GM19372 (cell line): ENCODE results near the gene M1AP.
A peak's percentile ranks its signal among the peaks of the same experiment; 100 is the strongest.

Source experiments
- ATAC-seq: cut with Tn5 transposase; IDR thresholded peaks from one replicate; pipeline ENCODE4 v1.9.1; 2021; ENCODE audit warnings: mild to moderate bottlenecking, low read depth, moderate library complexity; ENCODE audit not compliant: unreplicated experiment

Gene M1AP

GRCh38 chr2:74599676-74600075 lies 48.5 kb downstream of the M1AP start:
- ATAC-seq = no peak

GRCh38 chr2:74597410-74597809 lies 50.7 kb downstream of the M1AP start:
- ATAC-seq = no peak

- ATAC-seq = no peak
Measured at GRCh38 chr2:74596584-74596983, 51.5 kb downstream of the M1AP start.

GRCh38 chr2:74593826-74594772 lies 54.0 kb downstream of the M1AP start:
- no peak for ATAC-seq

GRCh38 chr2:74588664-74589063 lies 59.5 kb downstream of the M1AP start:
- no peak for ATAC-seq

- peak; percentile 74 for ATAC-seq
Measured at GRCh38 chr2:74587664-74588277, 60.4 kb downstream of the M1AP start.

GRCh38 chr2:74585406-74586185 lies 62.5 kb downstream of the M1AP start:
- ATAC-seq = no peak

- no peak for ATAC-seq
Measured at GRCh38 chr2:74584088-74584645, 64.0 kb downstream of the M1AP start.

- ATAC-seq = no peak
Measured at GRCh38 chr2:74583504-74583903, 64.6 kb downstream of the M1AP start.

GRCh38 chr2:74582184-74582583 lies 65.9 kb downstream of the M1AP start:
- no peak for ATAC-seq

- ATAC-seq = no peak
Measured at GRCh38 chr2:74581463-74581862, 66.7 kb downstream of the M1AP start.

- ATAC-seq = no peak
Measured at GRCh38 chr2:74578408-74578807, 69.7 kb downstream of the M1AP start.

GRCh38 chr2:74577448-74577847 lies 70.7 kb downstream of the M1AP start:
- ATAC-seq = no peak

GRCh38 chr2:74576863-74577229 lies 71.3 kb downstream of the M1AP start:
- ATAC-seq = no peak

GRCh38 chr2:74576211-74576862 lies 71.8 kb downstream of the M1AP start:
- no peak for ATAC-seq

GRCh38 chr2:74575320-74575719 lies 72.8 kb downstream of the M1AP start:
- ATAC-seq = no peak

- peak; percentile 61 for ATAC-seq
Measured at GRCh38 chr2:74573747-74574562, 74.2 kb downstream of the M1AP start.

- no peak for ATAC-seq
Measured at GRCh38 chr2:74572178-74572925, 75.8 kb downstream of the M1AP start.

- ATAC-seq = peak; percentile 59
Measured at GRCh38 chr2:74571058-74571457, 77.1 kb downstream of the M1AP start.
